GM04503 (cell line): ENCODE results near the gene MAGEB1.

ENCODE experiments used
- DNase-seq: peaks from one replicate; pipeline ENCODE4 v3.0.0-alpha.2; 2012; ENCODE audit warnings: low read depth

MAGEB1 gene

DNA sequence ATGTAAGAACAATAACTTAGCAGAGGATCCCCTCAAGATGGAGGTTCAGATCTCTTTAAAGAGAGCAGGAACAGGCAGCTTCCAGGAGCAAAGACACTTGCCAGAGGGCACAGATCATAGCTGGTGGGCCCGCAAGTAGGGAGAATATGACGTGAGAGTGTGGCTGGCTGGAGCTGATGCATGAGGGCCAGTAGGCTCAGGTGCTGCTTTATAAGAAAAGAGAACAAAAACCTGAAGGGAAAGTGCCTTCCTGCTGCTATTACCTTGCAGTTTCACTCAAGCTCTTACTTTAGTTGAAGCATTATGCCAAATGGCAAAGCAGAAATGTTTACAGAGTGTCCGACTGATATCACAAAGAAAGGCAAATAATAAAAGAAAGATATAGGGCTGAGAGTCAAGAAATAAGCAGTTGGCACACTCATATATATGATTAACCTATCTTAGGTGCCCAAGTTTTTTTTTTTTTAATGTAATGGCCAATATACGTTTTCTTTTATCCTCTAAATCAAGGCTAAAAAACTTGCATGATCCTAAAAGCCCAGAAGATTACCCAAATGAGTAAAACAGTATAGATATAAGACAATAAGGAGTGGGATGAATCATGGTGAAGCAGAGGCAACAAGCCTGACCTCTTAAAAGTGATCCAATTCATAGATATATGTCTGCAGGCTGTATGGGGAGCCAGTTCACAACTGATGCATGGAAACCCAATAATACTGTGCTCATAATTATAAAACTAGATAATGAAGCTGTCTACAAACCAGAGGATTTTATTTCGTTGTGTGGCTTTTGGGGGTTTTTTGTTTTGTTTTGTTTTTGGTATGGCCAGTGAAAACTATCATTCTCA, 49.7 kb downstream of the MAGEB1 start:
- no peak for DNase-seq

DNA sequence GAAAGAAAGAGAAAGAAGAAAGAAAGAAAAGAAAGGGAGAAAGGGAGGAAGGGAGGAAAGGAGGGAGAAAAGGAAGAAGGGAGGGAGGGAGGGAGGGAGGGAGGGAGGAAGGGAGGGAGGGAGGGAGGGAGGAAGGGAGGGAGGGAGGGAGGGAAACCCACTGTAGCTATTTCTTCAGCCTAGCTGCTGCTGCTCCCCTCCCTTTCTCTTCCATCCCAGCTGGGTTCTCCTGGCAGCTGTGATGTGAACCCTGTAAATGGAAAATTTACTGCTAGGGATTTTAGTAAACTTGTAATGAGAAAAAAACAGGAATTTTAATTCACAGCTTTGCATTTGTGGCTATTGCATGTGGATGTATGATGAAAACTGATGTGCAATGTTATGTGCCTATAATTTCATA, 54.3 kb downstream of the MAGEB1 start:
- no peak for DNase-seq
